HEK293 (cell line): ENCODE data around the gene UBE2D3.

Experiments used
- CTCF ChIA-PET: fragments of 350-600 bp; formaldehyde crosslinking; extraction: SDS; loops from one replicate; lab custom pipeline; 2021; ENCODE audit warnings: antibody characterized with exemption; lab: Yijun Ruan, JAX
- POLR2A ChIA-PET: fragments of 300-600 bp; formaldehyde crosslinking; extraction: SDS; loops from one replicate; lab custom pipeline; 2020; ENCODE audit warnings: antibody characterized with exemption, inconsistent platforms; lab: Yijun Ruan, JAX
- H3K27ac ChIP-seq: fragments of 200-500 bp; sonication (Bioruptor generic); 2 replicates; pipeline ENCODE4 v1.5.1; 2014; ENCODE audit warnings: low read depth, low read length, control low read depth, inconsistent platforms; ENCODE audit errors: extremely low read depth
- H3K36me3 ChIP-seq, 2 experiments: fragments of 200-500 bp in 1 of 2; sonication (Bioruptor generic) in 1 of 2; 1 replicate in 1 of 2; 2 replicates in 1 of 2; pipeline ENCODE4 v1.5.1; 2014 to 2017; ENCODE audit warnings: inconsistent platforms in 2 of 2, low read length in 2 of 2; ENCODE audit not compliant: control insufficient read depth in 2 of 2, insufficient read depth in 1 of 2
- H3K4me1 ChIP-seq: fragments of 200-500 bp; sonication (Bioruptor generic); 2 replicates; pipeline ENCODE4 v1.5.1; 2014; ENCODE audit warnings: mild to moderate bottlenecking, low read length, inconsistent platforms; ENCODE audit not compliant: control insufficient read depth, insufficient read depth
- H3K4me3 ChIP-seq: 2 replicates; pipeline ENCODE4 v1.5.1; 2011; ENCODE audit warnings: low read depth, mild to moderate bottlenecking, control low read depth, low read length, moderate library complexity
- H3K9me3 ChIP-seq: fragments of 200-500 bp; sonication (Bioruptor generic); 2 replicates; pipeline ENCODE4 v1.5.1; 2014; ENCODE audit warnings: low read depth, low read length, inconsistent platforms; ENCODE audit not compliant: control insufficient read depth, insufficient read depth
- HIC1 ChIP-seq: fragments of 450-650 bp; formaldehyde crosslinking; IDR thresholded peaks from 2 replicates; pipeline ENCODE4 v1.5.1; 2016; ENCODE audit warnings: missing biosample characterization, missing genetic modification characterization
- KLF17 ChIP-seq: fragments of 450-650 bp; formaldehyde crosslinking; IDR thresholded peaks from 2 replicates; pipeline ENCODE4 v1.5.1; 2016; ENCODE audit warnings: missing biosample characterization, missing genetic modification characterization
- KLF9 ChIP-seq: fragments of 450-650 bp; formaldehyde crosslinking; IDR thresholded peaks from 2 replicates; pipeline ENCODE4 v1.5.1; 2016; ENCODE audit warnings: missing biosample characterization, missing genetic modification characterization, low read depth
- PRDM6 ChIP-seq: fragments of 450-650 bp; formaldehyde crosslinking; IDR thresholded peaks from 2 replicates; pipeline ENCODE4 v1.5.1; 2017; ENCODE audit warnings: missing biosample characterization, missing genetic modification characterization
- ZFHX2 ChIP-seq: fragments of 450-650 bp; formaldehyde crosslinking; conservative IDR thresholded peaks from 2 replicates; pipeline ENCODE4 v1.5.1; 2016; ENCODE audit warnings: missing biosample characterization, missing genetic modification characterization
- ZNF157 ChIP-seq: fragments of 450-650 bp; formaldehyde crosslinking; IDR thresholded peaks from 2 replicates; pipeline ENCODE4 v1.5.1; 2016; ENCODE audit warnings: missing biosample characterization, missing genetic modification characterization
- ZNF174 ChIP-seq: fragments of 450-650 bp; formaldehyde crosslinking; IDR thresholded peaks from 2 replicates; pipeline ENCODE4 v1.5.0; 2017; ENCODE audit warnings: missing biosample characterization, mild to moderate bottlenecking, missing genetic modification characterization
- ZNF302 ChIP-seq: fragments of 450-650 bp; formaldehyde crosslinking; IDR thresholded peaks from 2 replicates; pipeline ENCODE4 v1.5.1; 2016; ENCODE audit warnings: missing biosample characterization, missing genetic modification characterization, low read depth
- ZNF362 ChIP-seq: fragments of 450-650 bp; formaldehyde crosslinking; IDR thresholded peaks from 2 replicates; pipeline ENCODE4 v1.5.1; 2016; ENCODE audit warnings: missing biosample characterization, missing genetic modification characterization
- ZNF391 ChIP-seq: fragments of 450-650 bp; formaldehyde crosslinking; IDR thresholded peaks from 2 replicates; pipeline ENCODE4 v1.5.1; 2016; ENCODE audit warnings: low read depth, missing biosample characterization, missing genetic modification characterization, borderline replicate concordance
- ZNF449 ChIP-seq: fragments of 450-650 bp; formaldehyde crosslinking; IDR thresholded peaks from 2 replicates; pipeline ENCODE4 v1.5.1; 2017; ENCODE audit warnings: missing biosample characterization, mild to moderate bottlenecking, missing genetic modification characterization, moderate library complexity
- ZNF600 ChIP-seq: fragments of 450-650 bp; formaldehyde crosslinking; IDR thresholded peaks from 2 replicates; pipeline ENCODE4 v1.5.1; 2016; ENCODE audit warnings: missing biosample characterization, missing genetic modification characterization
- ZNF639 ChIP-seq: fragments of 450-650 bp; formaldehyde crosslinking; IDR thresholded peaks from 2 replicates; pipeline ENCODE4 v1.5.1; 2016; ENCODE audit warnings: missing biosample characterization, missing genetic modification characterization
- ZNF670 ChIP-seq: fragments of 450-650 bp; formaldehyde crosslinking; IDR thresholded peaks from 2 replicates; pipeline ENCODE4 v1.5.1; 2016; ENCODE audit warnings: missing biosample characterization, missing genetic modification characterization, low read depth
- ZSCAN23 ChIP-seq: fragments of 450-650 bp; formaldehyde crosslinking; IDR thresholded peaks from 2 replicates; pipeline ENCODE4 v1.5.1; 2016; ENCODE audit warnings: missing biosample characterization, missing genetic modification characterization

Gene UBE2D3

GRCh38 chr4:102815981-102816380 is 11.4 kb downstream of the UBE2D3 start:
- H3K4me3 ChIP-seq = no peak overlapping the region
- peaks cover 0 to 34% of the 10 kb centered on the region in 2 experiments; a peak in 1 of 3 replicates for H3K36me3 ChIP-seq
- ChIA-PET POLR2A (interaction anchor here (1.0 to 3.8 kb wide), 2 partner anchors 10 to 12 kb away, joined by 3 to 22 read pairs; partner anchors contain the start of gene UBE2D3), CTCF (interaction anchor here (0.5 to 1.1 kb wide), 2 partner anchors 164 to 275 kb away, joined by 3 read pairs; no protein-coding TSS in a partner anchor)
- H3K27ac ChIP-seq = no peak overlapping the region
- H3K9me3 ChIP-seq = no peaks in the 10 kb centered on the region
- peaks cover 12% of the 10 kb centered on the region for H3K4me1 ChIP-seq
- TF ChIP-seq ZSCAN23 (tag by site-specific recombination) (no peak), KLF17 (no peak), ZNF362 (tag by site-specific recombination) (0 out of 2 replicates have a peak, but pooled peaks have one; percentile 45), ZNF600 (tag by site-specific recombination) (peak; percentile 37; the same call in 1 of the 2 replicates), ZFHX2 (tag by site-specific recombination) (no peak), ZNF391 (tag by site-specific recombination) (no peak), HIC1 (tag by site-specific recombination) (peak; percentile 24; the same call in 1 of the 2 replicates)

- TF ChIP-seq ZNF670 (no peak), ZNF449 (no peak), KLF9 (no peak), ZNF639 (tag by site-specific recombination) (no peak), ZNF302 (tag by site-specific recombination) (no peak), ZNF157 (no peak), PRDM6 (tag by site-specific recombination) (no peak), ZNF174 (tag by site-specific recombination) (no peak)
- CTCF ChIA-PET = interaction anchor here (0.6 to 0.8 kb wide), 3 partner anchors 22 to 357 kb away, joined by 3 read pairs; no protein-coding TSS in a partner anchor
- Histone ChIP-seq H3K4me1 (no peaks in the 10 kb centered on the region), H3K4me3 (no peak overlapping the region), H3K36me3 (peaks cover 0 to 68% of the 10 kb centered on the region in 2 experiments; a peak in 2 of 3 replicates), H3K9me3 (no peaks in the 10 kb centered on the region), H3K27ac (no peak overlapping the region)
- POLR2A ChIA-PET = interaction anchor here (1.0 kb wide), 1 partner anchor 18 kb away, joined by 3 read pairs; the partner anchor contains the start of gene UBE2D3
Measured at GRCh38 chr4:102809691-102810090, 17.7 kb downstream of the UBE2D3 start.
